ENCODE results near the gene SLC14A1.
A peak's percentile ranks its signal among the peaks of the same experiment; 100 is the strongest.

Gene SLC14A1

GRCh38 chr18:45764000-45764686, 40.2 kb downstream of the SLC14A1 start:
- H3K9me3 Mint-ChIP-seq, result no peaks in the 10 kb centered on the region
- ATAC-seq (peak; percentile 48), DNase-seq (no peak)
- peaks cover 12% of the 10 kb centered on the region for H3K27me3 Mint-ChIP-seq
- H3K4me3 Mint-ChIP-seq, result no peak overlapping the region
- H3K27ac Mint-ChIP-seq, result no peak overlapping the region
- H3K4me1 Mint-ChIP-seq, result peaks cover 7% of the 10 kb centered on the region

GRCh38 chr18:45765796-45766195, 41.8 kb downstream of the SLC14A1 start:
- peaks cover 18% of the 10 kb centered on the region for H3K27me3 Mint-ChIP-seq
- H3K27ac Mint-ChIP-seq, result no peak overlapping the region
- DNase-seq, result no peak
- no peak for ATAC-seq
- peaks cover 7% of the 10 kb centered on the region for H3K4me1 Mint-ChIP-seq
- peaks cover 0 to 4% of the 10 kb centered on the region in 2 donors for H3K9me3 Mint-ChIP-seq
- no peak overlapping the region for H3K4me3 Mint-ChIP-seq

GRCh38 chr18:45771587-45772480, 47.9 kb downstream of the SLC14A1 start:
- no peak for DNase-seq

GRCh38 chr18:45774065-45774521, 50.1 kb downstream of the SLC14A1 start:
- H3K9me3 Mint-ChIP-seq, result peaks cover 8 to 12% of the 10 kb centered on the region in 2 donors
- H3K4me3 Mint-ChIP-seq, result no peak overlapping the region
- peaks cover 17% of the 10 kb centered on the region for H3K4me1 Mint-ChIP-seq
- DNase-seq (peak in 1 of 2 donors; percentile 29), ATAC-seq (peak; percentile 68)
- H3K27ac Mint-ChIP-seq, result no peak overlapping the region
- H3K27me3 Mint-ChIP-seq, result peaks cover 37% of the 10 kb centered on the region

More at GRCh38 chr18:45771587-45772480, 47.9 kb downstream of the SLC14A1 start:
- H3K4me3 Mint-ChIP-seq, result no peak overlapping the region
- H3K27me3 Mint-ChIP-seq, result peaks cover 39% of the 10 kb centered on the region
- no peak for ATAC-seq
- H3K27ac Mint-ChIP-seq, result no peak overlapping the region
- H3K9me3 Mint-ChIP-seq, result peaks cover 8 to 12% of the 10 kb centered on the region in 2 donors
- H3K4me1 Mint-ChIP-seq, result peaks cover 17% of the 10 kb centered on the region

- H3K4me1 Mint-ChIP-seq, result peaks cover 17% of the 10 kb centered on the region
- peak overlapping the region; percentile 77 to 83 for H3K27ac Mint-ChIP-seq
- peak overlapping the region; percentile 78 to 85 for H3K4me3 Mint-ChIP-seq
- peak; percentile 70 to 76 for DNase-seq
- H3K9me3 Mint-ChIP-seq, result peaks cover 4 to 12% of the 10 kb centered on the region in 2 donors
- peaks cover 26% of the 10 kb centered on the region for H3K27me3 Mint-ChIP-seq
- ATAC-seq, result peak; percentile 90
Measured at GRCh38 chr18:45775241-45775676, 51.3 kb downstream of the SLC14A1 start.

GRCh38 chr18:45775743-45776142, 51.8 kb downstream of the SLC14A1 start:
- ATAC-seq (no peak), DNase-seq (no peak)
- peaks cover 17% of the 10 kb centered on the region for H3K4me1 Mint-ChIP-seq
- H3K27me3 Mint-ChIP-seq, result peaks cover 21% of the 10 kb centered on the region
- H3K27ac Mint-ChIP-seq, result no peak overlapping the region
- peaks cover 4 to 12% of the 10 kb centered on the region in 2 donors for H3K9me3 Mint-ChIP-seq
- H3K4me3 Mint-ChIP-seq, result peak overlapping the region; percentile 78 to 85

GRCh38 chr18:45777393-45777792, 53.4 kb downstream of the SLC14A1 start:
- H3K4me3 Mint-ChIP-seq, result no peak overlapping the region
- ATAC-seq, result no peak
- H3K27me3 Mint-ChIP-seq, result peaks cover 29% of the 10 kb centered on the region
- no peak for DNase-seq
- peaks cover 17% of the 10 kb centered on the region for H3K4me1 Mint-ChIP-seq
- H3K27ac Mint-ChIP-seq, result no peak overlapping the region
- peaks cover 4 to 12% of the 10 kb centered on the region in 2 donors for H3K9me3 Mint-ChIP-seq

- Mint-ChIP-seq H3K4me1 (no peaks in the 10 kb centered on the region), H3K4me3 (no peak overlapping the region), H3K27me3 (peaks cover 26% of the 10 kb centered on the region), H3K9me3 (no peaks in the 10 kb centered on the region), H3K27ac (peak overlapping the region in 1 of 2 donors; percentile 71)
- no peak for ATAC-seq
- no peak for DNase-seq
Measured at GRCh38 chr18:45780568-45780967, 56.6 kb downstream of the SLC14A1 start.

GRCh38 chr18:45782662-45783061, 58.7 kb downstream of the SLC14A1 start:
- H3K4me1 Mint-ChIP-seq, result no peaks in the 10 kb centered on the region
- H3K27me3 Mint-ChIP-seq, result peaks cover 19% of the 10 kb centered on the region
- ATAC-seq (no peak), DNase-seq (no peak)
- no peak overlapping the region for H3K4me3 Mint-ChIP-seq
- no peaks in the 10 kb centered on the region for H3K9me3 Mint-ChIP-seq
- no peak overlapping the region for H3K27ac Mint-ChIP-seq

GRCh38 chr18:45783097-45784075, 59.4 kb downstream of the SLC14A1 start:
- Mint-ChIP-seq H3K4me1 (no peaks in the 10 kb centered on the region), H3K4me3 (no peak overlapping the region), H3K27ac (no peak overlapping the region), H3K9me3 (no peaks in the 10 kb centered on the region), H3K27me3 (peaks cover 19% of the 10 kb centered on the region)
- ATAC-seq (no peak), DNase-seq (no peak)

- peak overlapping the region in 1 of 2 donors; percentile 1 for H3K27ac Mint-ChIP-seq
- H3K9me3 Mint-ChIP-seq, result no peaks in the 10 kb centered on the region
- DNase-seq (no peak), ATAC-seq (peak; percentile 82)
- no peak overlapping the region for H3K4me3 Mint-ChIP-seq
- peaks cover 19% of the 10 kb centered on the region for H3K27me3 Mint-ChIP-seq
- H3K4me1 Mint-ChIP-seq, result no peaks in the 10 kb centered on the region
Measured at GRCh38 chr18:45785134-45785533, 61.2 kb downstream of the SLC14A1 start.

GRCh38 chr18:45786941-45787340, 63.0 kb downstream of the SLC14A1 start:
- H3K27me3 Mint-ChIP-seq, result peaks cover 14% of the 10 kb centered on the region
- no peak overlapping the region for H3K27ac Mint-ChIP-seq
- no peak overlapping the region for H3K4me3 Mint-ChIP-seq
- no peak for ATAC-seq
- no peaks in the 10 kb centered on the region for H3K4me1 Mint-ChIP-seq
- no peak for DNase-seq
- H3K9me3 Mint-ChIP-seq, result no peaks in the 10 kb centered on the region

GRCh38 chr18:45787346-45787745, 63.4 kb downstream of the SLC14A1 start:
- Mint-ChIP-seq H3K27me3 (peaks cover 12% of the 10 kb centered on the region), H3K4me1 (no peaks in the 10 kb centered on the region), H3K4me3 (no peak overlapping the region), H3K27ac (no peak overlapping the region), H3K9me3 (peaks cover 0 to under 1% of the 10 kb centered on the region in 2 donors)
- ATAC-seq, result no peak
- no peak for DNase-seq

GRCh38 chr18:45788861-45789260, 64.9 kb downstream of the SLC14A1 start:
- no peaks in the 10 kb centered on the region for H3K27me3 Mint-ChIP-seq
- ATAC-seq (no peak), DNase-seq (no peak)
- no peak overlapping the region for H3K4me3 Mint-ChIP-seq
- no peak overlapping the region for H3K27ac Mint-ChIP-seq
- H3K9me3 Mint-ChIP-seq, result peaks cover 0 to 5% of the 10 kb centered on the region in 2 donors
- no peaks in the 10 kb centered on the region for H3K4me1 Mint-ChIP-seq

Measured in stimulated activated naive CD8-positive, alpha-beta T cell treated with anti-CD3 and anti-CD28 coated beads, Interleukin-15, amount 100 ng/mL, for 72 hours (primary cell).